ENCODE data around the gene TBC1D2.

Gene TBC1D2

GRCh38 chr9:98191181-98191608, 64.3 kb downstream of the TBC1D2 start:
- no peak overlapping the region for H3K4me2 ChIP-seq (ENCODE audit: low read depth, low read length, poor library complexity, severe bottlenecking)
- no peak overlapping the region for H3K4me3 ChIP-seq (ENCODE audit: insufficient read depth, low read length, poor library complexity, severe bottlenecking)
- H3K9me3 ChIP-seq (ENCODE audit: insufficient read depth, low read length): no peaks in the 10 kb centered on the region
- no peaks in the 10 kb centered on the region for H3K9me2 ChIP-seq (replicated peaks; ENCODE audit: insufficient read depth, low read length)
- H3K79me2 ChIP-seq (ENCODE audit: insufficient read depth, low read length): no peaks in the 10 kb centered on the region
- H3K36me3 ChIP-seq (ENCODE audit: low read length): no peaks in the 10 kb centered on the region
- no peaks in the 10 kb centered on the region for H4K20me1 ChIP-seq (ENCODE audit: low read depth, low read length)
- H3K27me3 ChIP-seq (ENCODE audit: low read length): 0 out of 2 replicates have a peak, but pooled peaks cover 3% of the 10 kb centered on the region
- no peak overlapping the region for H3K9ac ChIP-seq (ENCODE audit: low read length)
- no peak for TF ChIP-seq EZH2phosphoT487 (conservative IDR thresholded peaks at IDR 0.05; ENCODE audit: low read length)
- TF ChIP-seq, protein P1, sequence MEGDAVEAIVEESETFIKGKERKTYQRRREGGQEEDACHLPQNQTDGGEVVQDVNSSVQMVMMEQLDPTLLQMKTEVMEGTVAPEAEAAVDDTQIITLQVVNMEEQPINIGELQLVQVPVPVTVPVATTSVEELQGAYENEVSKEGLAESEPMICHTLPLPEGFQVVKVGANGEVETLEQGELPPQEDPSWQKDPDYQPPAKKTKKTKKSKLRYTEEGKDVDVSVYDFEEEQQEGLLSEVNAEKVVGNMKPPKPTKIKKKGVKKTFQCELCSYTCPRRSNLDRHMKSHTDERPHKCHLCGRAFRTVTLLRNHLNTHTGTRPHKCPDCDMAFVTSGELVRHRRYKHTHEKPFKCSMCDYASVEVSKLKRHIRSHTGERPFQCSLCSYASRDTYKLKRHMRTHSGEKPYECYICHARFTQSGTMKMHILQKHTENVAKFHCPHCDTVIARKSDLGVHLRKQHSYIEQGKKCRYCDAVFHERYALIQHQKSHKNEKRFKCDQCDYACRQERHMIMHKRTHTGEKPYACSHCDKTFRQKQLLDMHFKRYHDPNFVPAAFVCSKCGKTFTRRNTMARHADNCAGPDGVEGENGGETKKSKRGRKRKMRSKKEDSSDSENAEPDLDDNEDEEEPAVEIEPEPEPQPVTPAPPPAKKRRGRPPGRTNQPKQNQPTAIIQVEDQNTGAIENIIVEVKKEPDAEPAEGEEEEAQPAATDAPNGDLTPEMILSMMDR (IDR thresholded peaks at IDR 0.05; ENCODE audit: insufficient read depth, low read length, poor library complexity, severe bottlenecking): no peak
- no peak overlapping the region for H2AFZ ChIP-seq (ENCODE audit: low read depth, low read length, severe bottlenecking)
- H3F3A ChIP-seq (ENCODE audit: insufficient read depth): no peaks in the 10 kb centered on the region
- H3K27ac ChIP-seq (ENCODE audit: low read depth, low read length): no peak overlapping the region

DNA sequence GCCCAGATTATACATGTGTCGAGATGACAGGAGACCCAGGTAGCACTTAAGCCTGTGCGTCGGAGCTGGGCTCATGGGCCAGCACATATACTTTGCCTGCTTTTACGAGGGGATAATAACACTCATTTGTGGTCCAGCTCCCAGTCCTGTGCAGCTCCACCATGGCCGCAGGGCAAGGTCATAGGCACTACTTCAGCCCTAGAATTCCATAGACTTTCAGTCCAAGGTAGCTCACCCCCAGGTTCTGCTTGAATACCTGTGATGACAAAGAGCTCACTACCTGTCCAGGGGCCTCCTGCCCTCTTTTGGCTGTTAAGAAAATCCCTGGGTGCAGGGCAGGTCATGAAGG, 64.7 kb downstream of the TBC1D2 start:
- no peak overlapping the region for H3K4me3 ChIP-seq (ENCODE audit: insufficient read depth, low read length, poor library complexity, severe bottlenecking)
- H3F3A ChIP-seq (ENCODE audit: insufficient read depth): no peaks in the 10 kb centered on the region

GRCh38 chr9:98189412-98189811, 66.0 kb downstream of the TBC1D2 start:
- no peak for TF ChIP-seq EZH2phosphoT487 (conservative IDR thresholded peaks at IDR 0.05; ENCODE audit: low read length)
- TF ChIP-seq, protein P1 (IDR thresholded peaks at IDR 0.05; ENCODE audit: insufficient read depth, low read length, poor library complexity, severe bottlenecking): no peak
- no peaks in the 10 kb centered on the region for H3F3A ChIP-seq (ENCODE audit: insufficient read depth)
- no peak overlapping the region for H3K27ac ChIP-seq (ENCODE audit: low read depth, low read length)
- H2AFZ ChIP-seq (ENCODE audit: low read depth, low read length, severe bottlenecking): no peak overlapping the region
- 0 out of 2 replicates have a peak, but pooled peaks cover 3% of the 10 kb centered on the region for H3K27me3 ChIP-seq (ENCODE audit: low read length)
- no peaks in the 10 kb centered on the region for H4K20me1 ChIP-seq (ENCODE audit: low read depth, low read length)
- H3K4me2 ChIP-seq (ENCODE audit: low read depth, low read length, poor library complexity, severe bottlenecking): no peak overlapping the region
- H3K9ac ChIP-seq (ENCODE audit: low read length): no peak overlapping the region
- no peaks in the 10 kb centered on the region for H3K9me2 ChIP-seq (replicated peaks; ENCODE audit: insufficient read depth, low read length)
- no peak overlapping the region for H3K4me3 ChIP-seq (ENCODE audit: insufficient read depth, low read length, poor library complexity, severe bottlenecking)
- no peaks in the 10 kb centered on the region for H3K9me3 ChIP-seq (ENCODE audit: insufficient read depth, low read length)
- no peaks in the 10 kb centered on the region for H3K36me3 ChIP-seq (ENCODE audit: low read length)
- H3K79me2 ChIP-seq (ENCODE audit: insufficient read depth, low read length): no peaks in the 10 kb centered on the region

More for the DNA sequence above, 64.7 kb downstream of the TBC1D2 start:
- no peak overlapping the region for H3K4me2 ChIP-seq (ENCODE audit: low read depth, low read length, poor library complexity, severe bottlenecking)
- H3K27ac ChIP-seq (ENCODE audit: low read depth, low read length): no peak overlapping the region
- H3K9me3 ChIP-seq (ENCODE audit: insufficient read depth, low read length): no peaks in the 10 kb centered on the region
- no peaks in the 10 kb centered on the region for H3K79me2 ChIP-seq (ENCODE audit: insufficient read depth, low read length)
- TF ChIP-seq EZH2phosphoT487 (conservative IDR thresholded peaks at IDR 0.05; ENCODE audit: low read length): no peak
- TF ChIP-seq, protein P1 (IDR thresholded peaks at IDR 0.05; ENCODE audit: insufficient read depth, low read length, poor library complexity, severe bottlenecking): no peak
- no peak overlapping the region for H2AFZ ChIP-seq (ENCODE audit: low read depth, low read length, severe bottlenecking)
- no peak overlapping the region for H3K9ac ChIP-seq (ENCODE audit: low read length)
- 0 out of 2 replicates have a peak, but pooled peaks cover 3% of the 10 kb centered on the region for H3K27me3 ChIP-seq (ENCODE audit: low read length)
- H4K20me1 ChIP-seq (ENCODE audit: low read depth, low read length): no peaks in the 10 kb centered on the region
- H3K9me2 ChIP-seq (replicated peaks; ENCODE audit: insufficient read depth, low read length): no peaks in the 10 kb centered on the region
- no peaks in the 10 kb centered on the region for H3K36me3 ChIP-seq (ENCODE audit: low read length)

Measured in SU-DHL-6 (cell line).